GM23248 (cell line): ENCODE data around the gene EXD1.

ENCODE experiments used
- EZH2 ChIP-seq: fragments of 200-600 bp; sonication (generic); IDR thresholded peaks from 2 replicates; pipeline ENCODE4 v1.6.1; 2018; ENCODE audit warnings: antibody characterized with exemption, mild to moderate bottlenecking; ENCODE audit not compliant: insufficient read depth, poor library complexity, severe bottlenecking
- EZH2phosphoT487 ChIP-seq: fragments of 200-600 bp; sonication (generic); IDR thresholded peaks from 2 replicates; pipeline ENCODE4 v1.6.1; 2018; ENCODE audit warnings: antibody characterized with exemption, moderate library complexity, mild to moderate bottlenecking, low read depth; ENCODE audit not compliant: insufficient read depth

- no peak for TF ChIP-seq EZH2phosphoT487
- TF ChIP-seq EZH2: no peak
These were observed 76.8 kb downstream of the EXD1 start for GRCh38 chr15:41153733-41154132.
